Measurements from ENCODE around the gene JAM3. TPM values are rescaled to one million over a fixed set of nuclear protein-coding genes. Genes with fewer than 3 reads are reported as not detected.

Gene JAM3
- total RNA-seq, 2 donors from 2014 or later, result 9.6 to 13.2 TPM

GRCh38 chr11:134041791-134042696 lies 26.8 kb upstream of the JAM3 start:
- no peak for TF ChIP-seq POLR2A (IDR thresholded peaks at IDR 0.05)
- H3K4me3 ChIP-seq, result no peak overlapping the region
- H3K9me3 ChIP-seq, result no peaks in the 10 kb centered on the region
- peaks cover 12% of the 10 kb centered on the region for H3K4me1 ChIP-seq
- ATAC-seq (no peak), DNase-seq (no peak)
- H3K36me3 ChIP-seq (replicated peaks in 1 of 2; ENCODE audit: insufficient read depth in 1 of 2, low read depth in 2 of 2), result no peaks in the 10 kb centered on the region
- 71 to 80% methylated on average over 21 to 27 of the region's 30 CpGs for WGBS, 2 donors
- intact Hi-C loops (cut with DNase I), result no loop called here
- peaks cover 0 to 2% of the 10 kb centered on the region in 2 donors for H3K27me3 ChIP-seq
- H3K27ac ChIP-seq, result no peak overlapping the region

GRCh38 chr11:134043821-134044420 lies 25.0 kb upstream of the JAM3 start:
- 85 to 97% methylated on average over 8 to 9 of the region's 9 CpGs for WGBS, 2 donors
- H3K4me1 ChIP-seq, result no peaks in the 10 kb centered on the region
- no peak for ATAC-seq
- no peak overlapping the region for H3K4me3 ChIP-seq
- H3K9me3 ChIP-seq, result no peaks in the 10 kb centered on the region
- intact Hi-C loops (cut with DNase I), result no loop called here
- H3K27ac ChIP-seq, result no peak overlapping the region
- no peak for DNase-seq
- H3K36me3 ChIP-seq (replicated peaks in 1 of 2; ENCODE audit: insufficient read depth in 1 of 2, low read depth in 2 of 2), result no peaks in the 10 kb centered on the region
- TF ChIP-seq POLR2A (IDR thresholded peaks at IDR 0.05) (no peak), CTCF (IDR thresholded peaks at IDR 0.05) (no peak)
- peaks cover 0 to 11% of the 10 kb centered on the region in 2 donors for H3K27me3 ChIP-seq

- H3K4me1 ChIP-seq, result no peaks in the 10 kb centered on the region
- H3K4me3 ChIP-seq, result no peak overlapping the region
- ATAC-seq (no peak), DNase-seq (no peak)
- 72 to 73% methylated on average over 16 of the region's 16 CpGs for WGBS, 2 donors
- no peak overlapping the region for H3K27ac ChIP-seq
- peaks cover 0 to 11% of the 10 kb centered on the region in 2 donors for H3K27me3 ChIP-seq
- TF ChIP-seq CTCF (IDR thresholded peaks at IDR 0.05), result no peak
- TF ChIP-seq POLR2A (IDR thresholded peaks at IDR 0.05), result no peak
- no peaks in the 10 kb centered on the region for H3K36me3 ChIP-seq (replicated peaks in 1 of 2; ENCODE audit: insufficient read depth in 1 of 2, low read depth in 2 of 2)
- intact Hi-C loops (cut with DNase I), result no loop called here
- H3K9me3 ChIP-seq, result no peaks in the 10 kb centered on the region
These were observed 24.2 kb upstream of the JAM3 start for GRCh38 chr11:134044514-134045284.

- 49 to 59% methylated on average over 24 to 25 of the region's 25 CpGs for WGBS, 2 donors
- Histone ChIP-seq H3K9me3 (no peaks in the 10 kb centered on the region), H3K36me3 (replicated peaks in 1 of 2; ENCODE audit: insufficient read depth in 1 of 2, low read depth in 2 of 2) (no peaks in the 10 kb centered on the region), H3K4me1 (peaks cover 9% of the 10 kb centered on the region), H3K27me3 (peaks cover 0 to 11% of the 10 kb centered on the region in 2 donors), H3K27ac (no peak overlapping the region), H3K4me3 (no peak overlapping the region)
- no peak for TF ChIP-seq POLR2A (IDR thresholded peaks at IDR 0.05)
- TF ChIP-seq CTCF (IDR thresholded peaks at IDR 0.05), result peak in 5 of 7 experiments; percentile 6 to 29 (median 28)
- intact Hi-C loops (cut with DNase I), result no loop called here
- ATAC-seq (no peak), DNase-seq (peak in 1 of 4 donors; percentile 19)
These were observed 22.9 kb upstream of the JAM3 start for GRCh38 chr11:134045799-134046635.
